Fibroblast of skin of scalp (primary cell): ENCODE data around the gene PSENEN.

Experiments
- DNase-seq: peaks from one replicate; pipeline ENCODE4 v3.0.0-alpha.2; 2013

Gene PSENEN

GRCh38 chr19:35734273-35734672 lies 11.2 kb upstream of the PSENEN start:
- DNase-seq, result no peak

GRCh38 chr19:35734889-35735288 lies 10.6 kb upstream of the PSENEN start:
- DNase-seq, result no peak

- DNase-seq, result no peak
These were observed 8.3 kb upstream of the PSENEN start for GRCh38 chr19:35736913-35737886.

DNA sequence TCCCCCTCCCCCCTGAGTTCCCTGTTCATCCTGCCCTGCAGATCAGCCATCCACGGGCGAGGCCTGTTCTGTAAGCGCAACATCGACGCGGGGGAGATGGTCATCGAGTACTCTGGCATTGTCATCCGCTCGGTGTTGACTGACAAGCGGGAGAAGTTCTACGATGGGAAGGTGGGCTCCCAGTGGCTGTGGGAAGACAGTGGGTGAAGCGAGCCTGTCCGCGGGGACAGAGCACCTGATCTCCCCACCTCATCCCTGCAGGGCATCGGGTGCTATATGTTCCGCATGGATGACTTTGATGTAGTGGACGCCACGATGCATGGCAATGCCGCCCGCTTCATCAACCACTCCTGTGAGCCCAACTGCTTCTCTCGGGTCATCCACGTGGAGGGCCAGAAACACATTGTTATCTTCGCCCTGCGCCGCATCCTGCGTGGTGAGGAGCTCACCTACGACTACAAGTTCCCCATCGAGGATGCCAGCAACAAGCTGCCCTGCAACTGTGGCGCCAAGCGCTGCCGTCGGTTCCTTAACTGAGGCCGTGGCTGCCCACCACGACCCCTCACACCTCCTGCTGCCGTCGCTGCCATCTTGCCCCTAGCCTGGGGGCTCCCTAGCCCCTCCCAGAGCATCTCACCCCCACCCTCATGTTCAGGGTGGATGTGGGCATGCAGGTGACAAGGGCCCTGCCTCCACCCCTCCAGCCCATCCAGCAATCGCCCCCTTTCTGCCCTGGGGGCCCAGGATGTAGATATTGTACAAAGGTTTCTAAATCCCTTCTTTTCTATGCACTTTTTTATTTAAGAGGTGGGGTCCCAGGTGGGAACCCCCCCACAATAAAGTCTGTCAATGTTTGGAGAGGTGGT lies 7.2 kb upstream of the PSENEN start:
- DNase-seq, result no peak

DNA sequence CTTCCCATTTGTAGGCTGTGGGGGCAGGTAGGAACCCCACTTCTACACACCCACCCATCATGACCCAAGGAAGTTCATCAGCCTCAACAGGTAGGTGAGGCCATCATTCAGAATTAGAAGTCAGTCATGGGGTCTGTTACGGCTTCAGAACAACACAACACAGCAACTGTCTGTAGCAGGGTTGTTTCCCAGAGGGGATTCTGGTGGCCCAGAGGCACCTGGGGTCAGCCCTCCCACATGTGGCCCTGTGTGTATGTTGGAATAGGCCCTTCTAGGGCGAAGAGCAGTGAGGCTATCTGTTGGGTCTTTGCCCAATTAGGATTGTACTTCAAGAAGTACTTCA lies 6.6 kb upstream of the PSENEN start:
- no peak for DNase-seq

GRCh38 chr19:35739275-35740107 lies 6.0 kb upstream of the PSENEN start:
- DNase-seq, result no peak

GRCh38 chr19:35740108-35740422 lies 5.4 kb upstream of the PSENEN start:
- DNase-seq, result no peak

- peak; percentile 96 for DNase-seq
These were observed 4.8 kb upstream of the PSENEN start for GRCh38 chr19:35740423-35741202.

- DNase-seq, result no peak
These were observed 4.3 kb upstream of the PSENEN start for GRCh38 chr19:35741203-35741515.

GRCh38 chr19:35742121-35742724 lies 3.2 kb upstream of the PSENEN start, which contains the start of gene IGFLR1:
Gene IGFLR1, minus strand, starts transcription at chr19:35742452. Its CDS starts 1,272 bp downstream, at chr19:35741180.
- DNase-seq, result no peak

- no peak for DNase-seq
These were observed 1.6 kb upstream of the PSENEN start for GRCh38 chr19:35743640-35744429.

DNA sequence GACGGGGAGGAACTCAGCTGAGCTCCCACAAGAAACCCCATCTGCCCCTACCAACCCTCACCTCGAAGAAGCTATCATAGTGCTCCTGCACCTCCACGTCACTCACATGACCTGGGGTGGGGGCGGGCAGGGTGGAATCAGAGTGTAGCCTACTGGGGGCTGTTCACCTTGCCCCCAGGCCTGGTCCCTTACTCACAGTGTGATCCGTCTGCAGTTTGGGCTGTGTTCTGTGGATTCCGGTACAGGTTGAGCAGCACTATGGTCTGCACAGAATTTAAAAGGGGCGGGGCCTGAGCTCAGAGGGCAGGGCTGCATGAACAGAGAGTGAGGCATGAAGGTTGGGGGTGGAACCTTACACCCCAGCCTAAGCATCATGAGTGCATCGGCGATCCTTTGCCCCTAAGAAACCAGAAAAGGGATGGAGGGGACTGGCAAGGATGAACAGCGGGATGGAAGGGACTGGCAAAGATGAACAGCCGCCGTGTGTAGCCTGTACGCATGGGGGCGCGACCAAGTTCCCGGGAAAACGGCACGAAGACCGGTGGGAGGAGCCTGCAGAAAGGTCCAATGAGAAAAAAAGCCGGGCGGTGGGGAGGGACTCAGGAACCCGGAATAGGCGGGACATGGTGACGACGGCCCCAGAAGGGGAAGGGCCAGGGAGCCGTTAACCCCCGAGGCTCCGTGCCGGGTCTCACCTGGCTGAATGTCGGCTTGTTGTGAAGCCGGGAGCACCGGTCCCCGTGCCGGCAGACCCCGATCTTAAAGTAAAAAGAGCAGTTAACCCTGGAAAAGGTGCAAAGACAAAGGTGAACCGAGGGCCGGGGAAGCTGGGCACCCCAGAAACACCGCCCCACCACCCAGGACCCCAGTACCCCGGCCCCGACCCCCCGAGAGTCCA lies 772 bp upstream of the PSENEN start:
- DNase-seq, result peak; percentile 97

GRCh38 chr19:35746087-35746462 lies 624 bp downstream of the PSENEN start:
- DNase-seq, result no peak

- DNase-seq, result no peak
These were observed 1.1 kb downstream of the PSENEN start for GRCh38 chr19:35746531-35746930.

DNA sequence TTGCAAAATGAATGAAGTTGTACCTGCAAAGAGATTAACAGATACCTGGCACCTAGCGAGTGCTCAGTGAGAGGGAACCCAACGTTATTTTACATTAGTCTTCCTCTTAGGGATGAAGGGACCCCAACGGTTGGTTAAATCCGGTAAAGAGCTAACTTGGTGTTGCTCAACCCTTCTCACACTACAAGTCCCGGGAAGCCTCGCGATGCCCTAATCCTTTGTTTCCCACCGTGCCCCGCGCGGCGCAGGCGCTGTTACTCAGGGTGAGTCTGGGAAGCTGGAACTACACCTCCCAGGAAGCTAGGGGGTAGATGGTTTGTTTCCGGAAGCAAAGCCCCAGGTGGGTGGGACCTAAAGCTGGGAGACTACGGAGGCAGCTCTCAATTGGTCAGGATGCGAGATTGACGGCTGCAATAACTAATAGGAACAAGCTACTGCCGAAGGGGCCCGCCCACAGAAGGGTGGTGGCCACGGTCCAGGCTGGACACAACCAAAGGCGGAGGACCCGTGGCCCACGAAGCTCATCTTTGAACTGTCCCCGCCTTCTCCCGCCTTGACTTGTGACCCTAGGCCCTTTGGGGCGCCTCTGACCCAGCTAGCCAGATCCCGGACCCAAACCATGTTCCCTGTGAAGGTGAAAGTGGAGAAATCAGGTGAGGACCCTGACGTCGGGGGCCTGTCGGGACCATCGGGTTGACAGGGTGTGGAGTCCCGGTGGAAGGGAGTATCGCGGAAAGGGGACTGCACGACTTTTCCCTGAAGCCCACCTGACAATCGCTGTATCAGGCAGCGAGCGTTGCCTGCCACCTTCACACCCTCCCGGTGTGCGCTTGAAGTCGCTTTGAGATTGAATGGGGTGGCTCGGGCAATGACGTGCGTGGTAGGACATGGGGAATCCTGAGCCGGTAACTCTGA lies 2.9 kb downstream of the PSENEN start, which contains the start of gene LIN37:
Gene LIN37, plus strand, starts transcription at position 471 of the 915 bp plus-strand sequence. Its CDS starts 149 bp downstream, at position 620.
- peak; percentile 99 for DNase-seq

GRCh38 chr19:35750167-35750566 lies 4.7 kb downstream of the PSENEN start:
- DNase-seq, result no peak

GRCh38 chr19:35751839-35752745 lies 6.6 kb downstream of the PSENEN start:
- no peak for DNase-seq
